ENCODE measurements around the gene C11orf98.
"Not testable (repeated sequence)": the region's sequence is repeated elsewhere in the genome, so short reads cannot be mapped to it uniquely, and the experiment has no call there.

The C11orf98 gene

DNA sequence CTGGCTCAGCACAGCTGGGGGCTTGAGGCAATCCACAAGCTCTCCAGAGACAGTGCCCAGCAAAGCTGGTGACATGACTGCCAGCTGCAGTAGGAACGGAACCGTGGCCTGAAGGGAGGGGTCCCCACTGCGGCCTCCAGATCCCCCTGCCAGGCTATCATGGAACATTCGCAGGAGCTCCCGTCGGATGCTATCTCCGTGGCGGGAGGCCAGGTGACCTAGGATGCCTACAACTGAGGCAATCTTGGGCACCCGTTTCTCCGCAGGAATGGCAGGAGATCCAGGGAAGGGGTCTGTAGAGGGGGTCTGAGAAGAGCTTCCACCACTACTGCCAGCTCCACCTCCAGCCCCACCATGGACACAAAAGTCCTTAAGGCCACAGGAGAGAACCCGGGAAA, 16.0 kb downstream of the C11orf98 start:
- no peak for DNase-seq

DNA sequence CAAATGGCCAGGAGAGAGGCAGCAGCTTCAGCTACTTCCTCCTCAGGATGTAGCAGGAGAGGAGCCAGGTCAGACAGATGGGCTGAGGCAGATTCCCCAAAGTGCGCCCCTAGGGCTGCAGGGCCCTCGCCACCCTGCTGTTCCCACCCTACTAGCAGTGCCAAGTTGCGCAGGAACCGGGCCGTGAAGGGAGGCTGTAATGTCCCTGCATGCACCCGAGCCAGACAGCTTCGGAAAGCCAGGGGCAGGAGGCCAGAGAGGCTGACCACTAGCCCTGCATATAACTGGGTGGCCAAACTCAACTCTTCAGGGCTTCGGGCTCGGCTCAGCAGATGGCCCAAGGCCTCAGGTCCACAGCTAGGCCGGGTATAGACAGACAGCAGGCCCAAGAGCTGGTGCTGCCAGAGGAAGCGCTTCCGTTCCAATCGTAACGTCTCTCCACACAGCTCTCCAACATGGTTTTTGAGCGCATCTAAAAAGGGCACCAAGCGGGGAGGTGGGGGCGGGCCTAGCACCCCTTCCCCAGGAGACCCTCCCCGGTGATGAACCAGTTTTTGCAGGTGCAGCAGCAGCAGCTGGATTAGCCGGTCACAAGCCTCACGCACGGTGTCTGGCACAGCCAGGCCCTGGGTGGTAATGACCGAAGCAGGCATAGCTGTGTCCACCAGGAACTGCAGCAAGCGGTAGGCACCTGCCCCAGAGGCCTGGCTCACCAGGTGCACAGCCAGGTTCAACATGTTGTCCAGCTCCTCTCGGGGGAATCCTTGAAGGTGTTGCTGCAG, 16.6 kb downstream of the C11orf98 start:
- no peak for DNase-seq

GRCh38 chr11:62647609-62648005, 17.4 kb downstream of the C11orf98 start:
- DNase-seq, result no peak

DNA sequence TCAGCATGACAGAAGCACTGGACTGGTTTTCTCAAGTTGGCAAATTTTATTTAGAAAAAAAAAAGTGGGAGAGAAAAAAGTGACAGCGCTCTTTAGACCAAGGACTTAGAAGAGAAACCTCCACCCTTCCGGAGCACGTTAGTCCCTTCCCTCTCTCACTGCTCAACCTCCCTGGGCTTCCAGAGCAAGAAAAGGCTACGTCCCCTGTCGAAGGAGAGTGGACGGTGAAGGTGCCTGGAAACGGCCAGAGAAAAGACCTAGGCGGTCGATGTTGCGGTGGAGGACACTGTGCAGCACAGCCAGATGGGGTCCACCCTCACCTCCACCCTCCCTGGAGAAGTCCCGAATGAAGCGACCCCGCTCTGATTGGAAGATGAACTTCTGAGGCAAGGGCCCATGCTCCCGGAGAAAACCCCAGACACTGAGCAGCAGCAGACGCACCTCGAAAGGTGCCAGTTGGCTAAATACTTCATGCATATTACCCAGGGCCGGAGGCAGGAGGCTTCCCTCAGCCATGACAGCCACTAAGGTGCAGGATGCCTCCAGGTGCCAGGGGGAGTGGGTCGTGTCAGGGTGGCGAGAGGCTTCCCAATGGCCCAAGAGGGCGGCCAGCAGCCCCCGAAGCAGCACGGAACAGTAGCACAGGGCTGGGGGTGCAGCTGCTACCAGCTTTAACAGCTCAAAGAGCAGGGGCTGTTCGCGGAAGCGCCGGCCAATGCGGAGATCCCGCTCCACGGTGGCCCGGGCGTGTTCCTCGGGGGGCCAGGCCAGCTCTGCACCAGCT, 18.0 kb downstream of the C11orf98 start:
- DNase-seq, result no peak

GRCh38 chr11:62645946-62646824, 18.8 kb downstream of the C11orf98 start, which contains the start of gene GANAB:
TSS of gene GANAB (minus strand) at chr11:62646613. CDS start at chr11:62646599, 14 bp downstream.
- peak; percentile 99 for DNase-seq

GRCh38 chr11:62645671-62645945, 19.4 kb downstream of the C11orf98 start:
- DNase-seq, result no peak

- DNase-seq, result no peak
Observed at GRCh38 chr11:62644220-62644619, 20.8 kb downstream of the C11orf98 start.

GRCh38 chr11:62632492-62632891, 32.5 kb downstream of the C11orf98 start:
- no peak for DNase-seq

GRCh38 chr11:62627713-62628112, 37.3 kb downstream of the C11orf98 start:
- no peak for DNase-seq

GRCh38 chr11:62622476-62623089, 42.4 kb downstream of the C11orf98 start:
- no peak for DNase-seq

DNA sequence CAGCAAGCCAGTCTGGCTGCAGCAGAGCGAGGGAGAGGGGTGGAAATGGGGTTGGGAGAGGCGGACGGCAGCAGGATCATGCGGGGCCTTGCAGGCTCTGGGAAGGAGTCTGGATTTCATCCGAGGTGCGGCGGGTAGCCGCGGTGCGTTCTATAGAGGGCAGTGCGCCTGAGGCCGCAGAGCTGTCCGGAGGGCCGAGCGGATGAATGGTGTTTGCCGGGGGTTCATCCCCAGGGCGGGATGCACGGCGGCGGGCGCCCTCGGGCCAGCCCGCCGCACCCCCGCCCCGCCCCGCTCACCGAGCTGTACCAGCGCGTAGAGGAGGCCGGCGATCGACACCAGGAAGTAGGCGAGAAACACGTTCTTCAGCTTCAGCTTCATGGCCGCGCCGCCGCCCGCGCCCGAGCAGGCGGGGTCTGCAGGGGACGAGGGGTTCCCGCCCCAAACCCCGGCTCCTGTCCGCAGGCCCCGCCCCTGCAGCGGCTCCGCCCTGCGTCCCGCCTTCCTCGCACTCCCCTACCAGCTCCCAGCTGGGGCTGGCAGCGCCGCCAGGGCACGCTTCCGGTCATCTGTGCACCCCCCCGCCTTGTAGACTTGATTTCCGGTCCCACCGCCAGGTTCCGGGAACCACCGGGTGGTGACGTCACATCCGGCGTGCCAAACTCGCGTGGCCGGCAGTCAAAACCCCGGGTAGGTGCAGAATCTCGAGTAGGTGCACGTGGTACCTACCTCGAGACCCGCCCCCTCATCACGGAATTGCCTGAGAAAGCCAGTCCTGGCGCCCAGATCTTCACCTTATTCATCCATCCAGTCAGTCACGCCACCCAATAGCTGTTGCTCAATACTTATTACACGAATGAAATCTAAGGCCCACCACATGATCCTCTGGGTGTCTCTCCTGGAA, 43.2 kb downstream of the C11orf98 start, which contains the start of gene B3GAT3:
Gene B3GAT3 (minus strand): TSS at position 420 of the 904 bp plus-strand sequence. CDS start 39 bp downstream, at position 381.
- peak; percentile 99 for DNase-seq

GRCh38 chr11:62621027-62621566, 43.9 kb downstream of the C11orf98 start:
- no peak for DNase-seq

- not testable (repeated sequence) for DNase-seq
Observed at GRCh38 chr11:62616957-62617356, 48.1 kb downstream of the C11orf98 start.

DNA sequence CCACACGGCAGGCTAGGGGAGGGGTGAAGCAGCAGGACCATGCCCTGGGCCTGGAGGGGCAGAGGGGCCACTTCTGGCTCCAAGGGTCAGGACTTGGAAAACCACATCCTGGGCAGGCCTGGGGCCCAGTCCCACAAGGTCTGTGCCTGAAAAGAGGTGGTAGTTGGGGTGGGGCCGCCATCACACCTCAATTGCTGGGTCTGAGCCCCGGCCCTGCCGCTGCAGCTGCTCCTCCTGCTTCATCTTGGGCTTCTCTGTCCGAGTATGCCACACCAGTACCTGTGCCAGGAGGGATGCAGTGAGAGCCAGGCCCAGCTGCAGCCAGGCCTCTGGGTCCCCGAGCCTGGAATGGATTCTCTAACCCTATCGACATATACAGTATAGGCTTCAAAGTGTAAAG, 49.5 kb downstream of the C11orf98 start:
- DNase-seq, result no peak

DNA sequence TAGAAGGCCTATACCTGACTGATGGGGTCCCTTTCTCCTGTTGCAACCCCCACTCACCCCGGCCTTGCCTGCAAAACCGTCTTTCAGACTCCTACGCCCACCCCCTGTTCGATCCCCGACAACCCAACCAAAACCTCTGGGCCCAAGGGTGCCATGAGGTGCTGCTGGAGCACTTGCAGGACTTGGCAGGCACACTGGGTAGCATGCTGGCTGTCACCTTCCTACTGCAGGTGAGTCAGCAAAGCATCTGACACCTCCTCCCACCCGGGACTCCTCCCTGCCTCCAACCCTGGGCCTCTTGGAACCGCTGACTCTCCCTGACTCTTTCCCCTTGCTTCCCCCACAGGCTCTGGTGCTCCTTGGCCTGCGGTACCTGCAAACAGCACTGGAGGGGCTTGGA, 50.7 kb downstream of the C11orf98 start:
- no peak for DNase-seq

DNA sequence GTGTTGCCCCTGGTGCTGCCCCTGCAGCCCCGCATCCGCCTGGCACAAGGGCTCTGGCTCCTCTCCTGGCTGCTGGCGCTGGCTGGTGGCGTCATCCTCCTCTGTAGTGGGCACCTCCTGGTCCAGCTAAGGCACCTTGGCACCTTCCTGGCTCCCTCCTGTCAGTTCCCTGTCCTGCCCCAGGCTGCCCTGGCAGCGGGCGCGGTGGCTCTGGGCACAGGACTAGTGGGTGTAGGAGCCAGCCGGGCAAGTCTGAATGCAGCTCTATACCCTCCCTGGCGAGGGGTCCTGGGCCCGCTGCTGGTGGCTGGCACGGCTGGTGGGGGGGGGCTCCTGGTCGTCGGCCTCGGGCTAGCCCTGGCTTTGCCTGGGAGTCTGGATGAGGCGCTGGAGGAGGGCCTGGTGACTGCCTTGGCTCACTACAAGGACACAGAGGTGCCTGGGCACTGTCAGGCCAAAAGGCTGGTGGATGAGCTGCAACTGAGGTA, 51.7 kb downstream of the C11orf98 start:
- DNase-seq, result no peak

Data from NCI-H1105 (cell line).